Measurements from ENCODE around the gene MEI1.
A peak's percentile ranks its signal among the peaks of the same experiment; 100 is the strongest.

The MEI1 gene

DNA sequence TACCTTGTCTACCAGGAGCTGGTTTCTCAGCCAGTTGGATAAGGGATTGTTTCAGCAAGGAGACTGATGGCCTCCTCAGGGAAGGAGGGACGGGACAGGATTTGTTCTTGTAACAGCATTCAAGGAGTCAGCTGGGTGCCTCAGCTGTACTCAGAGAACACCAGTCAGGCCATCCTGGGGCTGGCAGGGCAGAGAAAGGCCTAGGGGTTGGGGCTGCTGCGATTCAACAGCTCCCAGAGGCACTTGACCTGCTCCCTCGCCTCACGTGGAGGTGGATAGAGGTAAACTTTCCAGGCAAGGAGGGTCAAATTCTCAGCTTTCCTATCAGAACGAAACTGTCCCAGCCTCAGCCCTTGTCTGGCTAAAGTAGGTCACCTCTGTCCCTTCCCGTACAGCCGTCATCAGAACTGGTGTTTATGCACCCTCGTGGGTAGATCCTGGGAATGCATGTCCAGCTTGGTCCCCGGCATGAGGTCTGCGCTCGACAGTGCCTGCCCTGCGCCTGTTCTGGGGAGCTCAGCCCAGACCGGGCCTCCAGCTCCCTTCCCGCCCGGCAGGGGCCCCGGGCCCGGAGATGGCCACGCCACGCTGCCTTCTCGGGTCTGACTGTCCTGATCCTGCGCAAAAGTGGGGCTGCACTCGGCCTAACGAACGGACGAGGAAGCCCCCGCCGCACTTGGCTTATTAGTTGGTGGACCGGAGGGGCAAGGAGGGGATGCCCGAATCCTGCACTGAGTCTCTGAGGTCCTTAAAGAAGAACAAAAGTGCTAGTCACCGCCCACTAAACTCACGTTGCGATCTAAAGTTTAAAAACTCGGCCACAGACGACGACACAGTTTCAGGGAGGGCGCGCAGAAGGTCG is 100.4 kb downstream of the MEI1 start:
- H2AFZ ChIP-seq (ENCODE audit: low read length): peak overlapping the region; percentile 91
- peak overlapping the region; percentile 98 for H3K4me2 ChIP-seq (ENCODE audit: low read depth, low read length, poor library complexity, severe bottlenecking)
- H4K20me1 ChIP-seq (ENCODE audit: insufficient read depth, low read length, poor library complexity, severe bottlenecking): peaks cover 11% of the 10 kb centered on the region
- H3K9ac ChIP-seq (ENCODE audit: low read depth, low read length, poor library complexity, severe bottlenecking): peak overlapping the region; percentile 94
- no peaks in the 10 kb centered on the region for H3K36me3 ChIP-seq (ENCODE audit: insufficient read depth, low read length)
- H3K9me2 ChIP-seq (replicated peaks; ENCODE audit: low read depth, low read length): no peaks in the 10 kb centered on the region
- no peak for TF ChIP-seq EZH2phosphoT487 (IDR thresholded peaks at IDR 0.05; ENCODE audit: borderline replicate concordance)
- H3K27me3 ChIP-seq (ENCODE audit: insufficient read depth, low read length, poor library complexity, severe bottlenecking): no peaks in the 10 kb centered on the region
- peaks cover 45% of the 10 kb centered on the region for H3K79me2 ChIP-seq (ENCODE audit: insufficient read depth, low read length)
- H3K9me3 ChIP-seq (ENCODE audit: insufficient read depth, low read depth, low read length): no peaks in the 10 kb centered on the region
- H3K4me1 ChIP-seq (ENCODE audit: insufficient read depth, low read length, poor library complexity, severe bottlenecking): peaks cover 33% of the 10 kb centered on the region
- H3F3A ChIP-seq (ENCODE audit: low read depth): no peaks in the 10 kb centered on the region
- peak overlapping the region; percentile 82 for H3K4me3 ChIP-seq (ENCODE audit: low read length, poor library complexity, severe bottlenecking)

DNA sequence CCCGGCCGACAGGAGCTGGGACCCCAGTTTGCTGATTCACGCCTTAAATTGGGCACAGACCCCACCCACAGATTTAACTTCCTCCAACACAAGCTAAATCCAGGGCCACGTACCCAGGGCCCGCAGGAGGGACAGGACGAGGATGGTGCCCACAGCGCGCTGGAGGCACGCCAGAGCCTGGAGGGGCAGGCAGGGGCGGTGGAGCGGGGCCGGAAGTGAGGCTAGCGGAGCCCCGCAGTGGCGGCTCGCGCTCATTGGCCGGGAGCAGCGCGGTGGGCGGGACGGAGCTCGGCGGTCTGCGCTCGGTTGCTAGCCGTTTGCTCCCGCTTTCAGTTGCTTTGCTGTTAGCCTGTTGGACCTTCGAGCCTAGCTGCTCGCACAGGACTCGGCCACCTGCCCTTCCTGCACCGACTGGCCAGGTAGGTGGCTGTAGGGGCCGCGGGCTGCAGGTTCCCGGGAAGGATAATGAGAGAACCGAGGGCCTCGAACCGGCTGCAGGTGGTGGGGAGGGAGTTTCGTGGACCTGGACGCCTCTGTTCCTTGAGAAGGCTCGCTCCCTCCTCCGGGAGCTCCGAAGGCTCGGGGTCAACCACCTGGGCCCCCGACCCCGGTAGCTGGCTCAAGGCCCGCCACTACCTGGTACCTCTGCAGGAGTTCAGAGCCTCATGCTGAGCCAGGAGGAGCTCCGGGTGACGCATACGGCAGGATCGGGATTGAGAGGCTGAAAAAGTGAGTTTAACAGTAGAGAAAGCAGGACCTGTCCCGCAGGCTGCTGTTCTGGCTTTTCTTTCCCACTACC is 101.2 kb downstream of the MEI1 start, which contains the start of gene CCDC134:
TSS of gene CCDC134 (plus strand) at position 332 of the 799 bp plus-strand sequence. CDS start 8,212 bp downstream, outside the sequence.
- H3K9me2 ChIP-seq (replicated peaks; ENCODE audit: low read depth, low read length): no peaks in the 10 kb centered on the region
- H3K79me2 ChIP-seq (ENCODE audit: insufficient read depth, low read length): peaks cover 52% of the 10 kb centered on the region
- H3K4me3 ChIP-seq (ENCODE audit: low read length, poor library complexity, severe bottlenecking): peak within 1 kb of the TSS; percentile 82
- peak within 1 kb of the TSS; percentile 94 for H3K9ac ChIP-seq (ENCODE audit: low read depth, low read length, poor library complexity, severe bottlenecking)
- peak within 1 kb of the TSS; percentile 98 for H3K4me2 ChIP-seq (ENCODE audit: low read depth, low read length, poor library complexity, severe bottlenecking)
- peaks cover 11% of the 10 kb centered on the region for H4K20me1 ChIP-seq (ENCODE audit: insufficient read depth, low read length, poor library complexity, severe bottlenecking)
- H2AFZ ChIP-seq (ENCODE audit: low read length): peak within 1 kb of the TSS; percentile 91
- H3K27me3 ChIP-seq (ENCODE audit: insufficient read depth, low read length, poor library complexity, severe bottlenecking): no peaks in the 10 kb centered on the region
- H3K9me3 ChIP-seq (ENCODE audit: insufficient read depth, low read depth, low read length): no peaks in the 10 kb centered on the region
- TF ChIP-seq EZH2phosphoT487 (IDR thresholded peaks at IDR 0.05; ENCODE audit: borderline replicate concordance): no peak
- TF ChIP-seq, protein P1, sequence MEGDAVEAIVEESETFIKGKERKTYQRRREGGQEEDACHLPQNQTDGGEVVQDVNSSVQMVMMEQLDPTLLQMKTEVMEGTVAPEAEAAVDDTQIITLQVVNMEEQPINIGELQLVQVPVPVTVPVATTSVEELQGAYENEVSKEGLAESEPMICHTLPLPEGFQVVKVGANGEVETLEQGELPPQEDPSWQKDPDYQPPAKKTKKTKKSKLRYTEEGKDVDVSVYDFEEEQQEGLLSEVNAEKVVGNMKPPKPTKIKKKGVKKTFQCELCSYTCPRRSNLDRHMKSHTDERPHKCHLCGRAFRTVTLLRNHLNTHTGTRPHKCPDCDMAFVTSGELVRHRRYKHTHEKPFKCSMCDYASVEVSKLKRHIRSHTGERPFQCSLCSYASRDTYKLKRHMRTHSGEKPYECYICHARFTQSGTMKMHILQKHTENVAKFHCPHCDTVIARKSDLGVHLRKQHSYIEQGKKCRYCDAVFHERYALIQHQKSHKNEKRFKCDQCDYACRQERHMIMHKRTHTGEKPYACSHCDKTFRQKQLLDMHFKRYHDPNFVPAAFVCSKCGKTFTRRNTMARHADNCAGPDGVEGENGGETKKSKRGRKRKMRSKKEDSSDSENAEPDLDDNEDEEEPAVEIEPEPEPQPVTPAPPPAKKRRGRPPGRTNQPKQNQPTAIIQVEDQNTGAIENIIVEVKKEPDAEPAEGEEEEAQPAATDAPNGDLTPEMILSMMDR (conservative IDR thresholded peaks at IDR 0.05; ENCODE audit: low read length): no peak
- H3F3A ChIP-seq (ENCODE audit: low read depth): no peaks in the 10 kb centered on the region
- peaks cover 40% of the 10 kb centered on the region for H3K4me1 ChIP-seq (ENCODE audit: insufficient read depth, low read length, poor library complexity, severe bottlenecking)
- no peaks in the 10 kb centered on the region for H3K36me3 ChIP-seq (ENCODE audit: insufficient read depth, low read length)

DNA sequence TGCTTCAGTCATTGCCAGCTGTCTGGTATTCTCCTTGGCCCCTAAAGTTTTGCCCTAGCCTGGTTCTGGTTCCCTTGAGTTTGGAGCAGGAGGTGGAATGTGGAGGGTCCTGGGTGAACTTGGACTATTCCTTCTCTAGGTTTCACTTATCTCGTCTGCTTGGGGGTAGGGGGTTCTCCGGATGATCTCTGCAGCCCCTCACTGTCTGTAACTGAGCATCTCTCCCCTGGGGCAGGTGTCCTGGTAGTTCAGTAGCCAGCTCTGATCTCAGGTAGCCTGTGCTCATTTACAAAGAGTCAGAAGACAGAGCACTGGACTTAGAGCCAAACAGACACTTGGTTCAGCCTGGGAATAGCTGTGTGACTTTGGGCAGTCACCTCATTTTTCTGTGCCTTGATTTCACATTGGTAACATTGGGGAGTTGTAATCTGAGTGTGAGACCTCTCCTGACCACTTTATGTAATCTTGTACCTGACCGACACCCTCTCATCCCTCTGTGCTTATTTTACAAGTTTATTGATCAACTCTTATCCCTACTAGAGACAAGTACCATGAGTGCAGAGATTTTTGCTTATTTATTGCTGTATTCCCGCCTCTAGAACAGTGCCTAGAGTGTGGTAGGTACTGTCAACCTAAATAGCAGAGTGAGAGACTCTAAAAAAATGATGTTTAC is 102.0 kb downstream of the MEI1 start:
- peak overlapping the region; percentile 98 for H3K4me2 ChIP-seq (ENCODE audit: low read depth, low read length, poor library complexity, severe bottlenecking)
- peak overlapping the region; percentile 82 for H3K4me3 ChIP-seq (ENCODE audit: low read length, poor library complexity, severe bottlenecking)
- H2AFZ ChIP-seq (ENCODE audit: low read length): peak overlapping the region; percentile 91; the same call in 1 of the 2 replicates

More for the DNA sequence above, 102.0 kb downstream of the MEI1 start:
- peaks cover 14% of the 10 kb centered on the region for H4K20me1 ChIP-seq (ENCODE audit: insufficient read depth, low read length, poor library complexity, severe bottlenecking)
- no peaks in the 10 kb centered on the region for H3K9me2 ChIP-seq (replicated peaks; ENCODE audit: low read depth, low read length)
- peaks cover 43% of the 10 kb centered on the region for H3K4me1 ChIP-seq (ENCODE audit: insufficient read depth, low read length, poor library complexity, severe bottlenecking)
- peak overlapping the region; percentile 94 for H3K9ac ChIP-seq (ENCODE audit: low read depth, low read length, poor library complexity, severe bottlenecking)
- H3K27me3 ChIP-seq (ENCODE audit: insufficient read depth, low read length, poor library complexity, severe bottlenecking): no peaks in the 10 kb centered on the region
- no peaks in the 10 kb centered on the region for H3F3A ChIP-seq (ENCODE audit: low read depth)
- no peak for TF ChIP-seq EZH2phosphoT487 (IDR thresholded peaks at IDR 0.05; ENCODE audit: borderline replicate concordance)
- TF ChIP-seq, protein P1 (conservative IDR thresholded peaks at IDR 0.05; ENCODE audit: low read length): no peak
- peaks cover 59% of the 10 kb centered on the region for H3K79me2 ChIP-seq (ENCODE audit: insufficient read depth, low read length)
- no peaks in the 10 kb centered on the region for H3K36me3 ChIP-seq (ENCODE audit: insufficient read depth, low read length)
- no peaks in the 10 kb centered on the region for H3K9me3 ChIP-seq (ENCODE audit: insufficient read depth, low read depth, low read length)

Data from Loucy (cell line).